ENCODE measurements around the gene TANC1.

DNA sequence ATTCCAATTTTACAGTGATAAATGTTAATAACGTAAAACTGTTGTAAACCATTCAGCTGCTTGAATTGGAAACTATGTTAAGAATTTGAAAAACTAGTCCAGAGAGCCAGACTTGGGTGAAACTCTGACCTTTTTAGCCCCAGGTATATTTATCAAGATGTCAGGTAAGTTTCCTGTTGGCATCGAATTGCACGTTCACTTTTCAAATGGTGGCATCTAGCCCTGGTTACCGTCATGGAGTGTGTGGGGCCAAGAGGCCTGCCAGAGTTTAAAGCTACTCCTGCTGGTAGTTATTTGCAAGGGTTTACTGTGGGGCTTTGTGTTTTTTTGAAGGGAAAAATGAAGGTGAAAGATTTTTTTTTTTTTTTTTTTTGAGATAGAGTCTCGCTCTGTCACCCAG lies 208.1 kb downstream of the TANC1 start:
- TF ChIP-seq, protein P1, sequence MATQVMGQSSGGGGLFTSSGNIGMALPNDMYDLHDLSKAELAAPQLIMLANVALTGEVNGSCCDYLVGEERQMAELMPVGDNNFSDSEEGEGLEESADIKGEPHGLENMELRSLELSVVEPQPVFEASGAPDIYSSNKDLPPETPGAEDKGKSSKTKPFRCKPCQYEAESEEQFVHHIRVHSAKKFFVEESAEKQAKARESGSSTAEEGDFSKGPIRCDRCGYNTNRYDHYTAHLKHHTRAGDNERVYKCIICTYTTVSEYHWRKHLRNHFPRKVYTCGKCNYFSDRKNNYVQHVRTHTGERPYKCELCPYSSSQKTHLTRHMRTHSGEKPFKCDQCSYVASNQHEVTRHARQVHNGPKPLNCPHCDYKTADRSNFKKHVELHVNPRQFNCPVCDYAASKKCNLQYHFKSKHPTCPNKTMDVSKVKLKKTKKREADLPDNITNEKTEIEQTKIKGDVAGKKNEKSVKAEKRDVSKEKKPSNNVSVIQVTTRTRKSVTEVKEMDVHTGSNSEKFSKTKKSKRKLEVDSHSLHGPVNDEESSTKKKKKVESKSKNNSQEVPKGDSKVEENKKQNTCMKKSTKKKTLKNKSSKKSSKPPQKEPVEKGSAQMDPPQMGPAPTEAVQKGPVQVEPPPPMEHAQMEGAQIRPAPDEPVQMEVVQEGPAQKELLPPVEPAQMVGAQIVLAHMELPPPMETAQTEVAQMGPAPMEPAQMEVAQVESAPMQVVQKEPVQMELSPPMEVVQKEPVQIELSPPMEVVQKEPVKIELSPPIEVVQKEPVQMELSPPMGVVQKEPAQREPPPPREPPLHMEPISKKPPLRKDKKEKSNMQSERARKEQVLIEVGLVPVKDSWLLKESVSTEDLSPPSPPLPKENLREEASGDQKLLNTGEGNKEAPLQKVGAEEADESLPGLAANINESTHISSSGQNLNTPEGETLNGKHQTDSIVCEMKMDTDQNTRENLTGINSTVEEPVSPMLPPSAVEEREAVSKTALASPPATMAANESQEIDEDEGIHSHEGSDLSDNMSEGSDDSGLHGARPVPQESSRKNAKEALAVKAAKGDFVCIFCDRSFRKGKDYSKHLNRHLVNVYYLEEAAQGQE (IDR thresholded peaks at IDR 0.05; ENCODE audit: insufficient read depth in 1 of 2, low read depth in 2 of 2, low read length in 2 of 2), result no peak
- TF ChIP-seq POLR2AphosphoS5 (IDR thresholded peaks at IDR 0.05; ENCODE audit: low read depth, low read length) (no peak), TAF1 (IDR thresholded peaks at IDR 0.05; ENCODE audit: borderline replicate concordance, insufficient read depth, low read length) (no peak), FOXP2 (optimal IDR thresholded peaks at IDR 0.05; ENCODE audit: borderline replicate concordance, extremely low read depth, extremely low read length, insufficient read depth) (no peak), SIN3A (IDR thresholded peaks at IDR 0.05; ENCODE audit: borderline replicate concordance, insufficient read depth, low read length) (no peak)

Measured in PFSK-1 (cell line).